HG03135 (cell line): Measurements from ENCODE around the gene ANKRD49.
"Not testable (repeated sequence)": the region's sequence is repeated elsewhere in the genome, so short reads cannot be mapped to it uniquely, and the experiment has no call there.

Experiments
- ATAC-seq: cut with Tn5 transposase; IDR thresholded peaks from one replicate; pipeline ENCODE4 v1.9.1; 2021; ENCODE audit warnings: mild to moderate bottlenecking, moderate library complexity; ENCODE audit not compliant: unreplicated experiment

Gene ANKRD49

GRCh38 chr11:94506513-94506912, 12.7 kb downstream of the ANKRD49 start:
- not testable (repeated sequence) for ATAC-seq

GRCh38 chr11:94507485-94507884, 13.7 kb downstream of the ANKRD49 start:
- ATAC-seq, result no peak

- peak; percentile 82 for ATAC-seq
Measured at GRCh38 chr11:94511932-94512781, 18.4 kb downstream of the ANKRD49 start, which contains the start of gene C11orf97. TSS of gene C11orf97 (plus strand) at chr11:94512461. CDS start at chr11:94512529, 68 bp downstream.

GRCh38 chr11:94513091-94513490, 19.3 kb downstream of the ANKRD49 start:
- ATAC-seq, result peak; percentile 46

GRCh38 chr11:94515398-94515797, 21.6 kb downstream of the ANKRD49 start:
- ATAC-seq, result no peak

- ATAC-seq, result no peak
Measured at GRCh38 chr11:94516725-94517124, 22.9 kb downstream of the ANKRD49 start.

GRCh38 chr11:94518300-94518699, 24.5 kb downstream of the ANKRD49 start:
- ATAC-seq, result no peak

- no peak for ATAC-seq
Measured at GRCh38 chr11:94519478-94520084, 25.8 kb downstream of the ANKRD49 start.

- ATAC-seq, result no peak
Measured at GRCh38 chr11:94521684-94522083, 27.9 kb downstream of the ANKRD49 start.

- ATAC-seq, result no peak
Measured at GRCh38 chr11:94524341-94524740, 30.6 kb downstream of the ANKRD49 start.

GRCh38 chr11:94525546-94526324, 32.0 kb downstream of the ANKRD49 start:
- ATAC-seq, result no peak

- ATAC-seq, result no peak
Measured at GRCh38 chr11:94526645-94527438, 33.1 kb downstream of the ANKRD49 start.

GRCh38 chr11:94528551-94528950, 34.8 kb downstream of the ANKRD49 start:
- ATAC-seq, result no peak

GRCh38 chr11:94532211-94532610, 38.4 kb downstream of the ANKRD49 start:
- no peak for ATAC-seq

- ATAC-seq, result no peak
Measured at GRCh38 chr11:94533206-94533605, 39.4 kb downstream of the ANKRD49 start.

GRCh38 chr11:94533696-94534630, 40.2 kb downstream of the ANKRD49 start:
- ATAC-seq, result no peak

GRCh38 chr11:94536386-94536785, 42.6 kb downstream of the ANKRD49 start:
- no peak for ATAC-seq

- ATAC-seq, result no peak
Measured at GRCh38 chr11:94537031-94537600, 43.3 kb downstream of the ANKRD49 start.

GRCh38 chr11:94539420-94539819, 45.6 kb downstream of the ANKRD49 start:
- no peak for ATAC-seq
